Measurements from ENCODE around the gene ARHGEF9.

- TF ChIP-seq POU6F1 (CRISPR knock-in tag; IDR thresholded peaks at IDR 0.05; ENCODE audit: borderline replicate concordance, low read depth) = no peak
- no peak for TF ChIP-seq CREB5 (CRISPR knock-in tag; IDR thresholded peaks at IDR 0.05; ENCODE audit: low read depth)
- no peak for TF ChIP-seq ZNF8 (CRISPR knock-in tag; IDR thresholded peaks at IDR 0.05)
- TF ChIP-seq GLIS3 (CRISPR knock-in tag; IDR thresholded peaks at IDR 0.05) = no peak
- TF ChIP-seq TOX (CRISPR knock-in tag; IDR thresholded peaks at IDR 0.05; ENCODE audit: borderline replicate concordance) = no peak
- TF ChIP-seq ZFP3 (CRISPR knock-in tag; IDR thresholded peaks at IDR 0.05) = no peak
- TF ChIP-seq TSHZ2 (CRISPR knock-in tag; IDR thresholded peaks at IDR 0.05) = no peak
- no peak for TF ChIP-seq PATZ1 (CRISPR knock-in tag; IDR thresholded peaks at IDR 0.05; ENCODE audit: borderline replicate concordance)
- TF ChIP-seq CSDC2 (CRISPR knock-in tag; IDR thresholded peaks at IDR 0.05) = no peak
Measured at GRCh38 chrX:63740382-63740781, 44.6 kb downstream of the ARHGEF9 start.

Data from SK-N-SH treated with all-trans-retinoic acid at 6 μM for 48 hours (cell line).